HG03045 (cell line): ENCODE measurements around the gene PLCB4.

Source experiments
- ATAC-seq: cut with Tn5 transposase; IDR thresholded peaks from one replicate; pipeline ENCODE4 v1.9.1; 2021; ENCODE audit warnings: mild to moderate bottlenecking, moderate library complexity; ENCODE audit not compliant: unreplicated experiment

The PLCB4 gene

GRCh38 chr20:9100691-9101090 is 31.8 kb downstream of the PLCB4 start:
- no peak for ATAC-seq

- no peak for ATAC-seq
Measured at GRCh38 chr20:9102456-9102855, 33.6 kb downstream of the PLCB4 start.

GRCh38 chr20:9103955-9104354 is 35.1 kb downstream of the PLCB4 start:
- no peak for ATAC-seq

GRCh38 chr20:9108260-9108659 is 39.4 kb downstream of the PLCB4 start:
- ATAC-seq: no peak

GRCh38 chr20:9109566-9109965 is 40.7 kb downstream of the PLCB4 start:
- no peak for ATAC-seq

GRCh38 chr20:9110365-9110764 is 41.5 kb downstream of the PLCB4 start:
- no peak for ATAC-seq

GRCh38 chr20:9110916-9111432 is 42.1 kb downstream of the PLCB4 start:
- ATAC-seq: no peak

GRCh38 chr20:9112541-9113515 is 43.9 kb downstream of the PLCB4 start:
- ATAC-seq: no peak

- no peak for ATAC-seq
Measured at GRCh38 chr20:9114709-9115108, 45.8 kb downstream of the PLCB4 start.

GRCh38 chr20:9117548-9117947 is 48.7 kb downstream of the PLCB4 start:
- no peak for ATAC-seq

- no peak for ATAC-seq
Measured at GRCh38 chr20:9119776-9120175, 50.9 kb downstream of the PLCB4 start.

GRCh38 chr20:9121211-9121610 is 52.3 kb downstream of the PLCB4 start:
- no peak for ATAC-seq

GRCh38 chr20:9122571-9122970 is 53.7 kb downstream of the PLCB4 start:
- ATAC-seq: no peak

GRCh38 chr20:9126527-9126926 is 57.6 kb downstream of the PLCB4 start:
- ATAC-seq: no peak

- no peak for ATAC-seq
Measured at GRCh38 chr20:9128568-9128967, 59.7 kb downstream of the PLCB4 start.

GRCh38 chr20:9129756-9130155 is 60.9 kb downstream of the PLCB4 start:
- no peak for ATAC-seq

GRCh38 chr20:9130521-9130920 is 61.6 kb downstream of the PLCB4 start:
- no peak for ATAC-seq

- ATAC-seq: no peak
Measured at GRCh38 chr20:9131841-9132240, 63.0 kb downstream of the PLCB4 start.

- no peak for ATAC-seq
Measured at GRCh38 chr20:9134346-9134745, 65.5 kb downstream of the PLCB4 start.

- no peak for ATAC-seq
Measured at GRCh38 chr20:9136114-9136513, 67.2 kb downstream of the PLCB4 start.

GRCh38 chr20:9137001-9137400 is 68.1 kb downstream of the PLCB4 start:
- ATAC-seq: no peak

GRCh38 chr20:9139106-9139833 is 70.4 kb downstream of the PLCB4 start:
- no peak for ATAC-seq
